ENCODE data around the gene SENP3.
A peak's percentile ranks its signal among the peaks of the same experiment; 100 is the strongest.
"Not testable (repeated sequence)": the region's sequence is repeated elsewhere in the genome, so short reads cannot be mapped to it uniquely, and the experiment has no call there.

Gene SENP3

GRCh38 chr17:7588553-7589203, 27.0 kb downstream of the SENP3 start:
- peaks cover 6% of the 10 kb centered on the region for H3K4me1 ChIP-seq
- H3K9me3 ChIP-seq = no peaks in the 10 kb centered on the region
- no peaks in the 10 kb centered on the region for H3K27me3 ChIP-seq (ENCODE audit: low read depth)
- H3K36me3 ChIP-seq (replicated peaks) = peaks cover 63% of the 10 kb centered on the region
- H3K4me3 ChIP-seq = no peak overlapping the region
- DNase-seq (ENCODE audit: low spot score in 2 of 2) = no peak
- in situ Hi-C loops (cut with MboI; ENCODE audit: low sequenced_read_pairs) = no loop called here

- Histone ChIP-seq H3K4me3 (no peak overlapping the region), H3K36me3 (replicated peaks) (peaks cover 70% of the 10 kb centered on the region), H3K9me3 (no peaks in the 10 kb centered on the region), H3K4me1 (peaks cover 6% of the 10 kb centered on the region), H3K27me3 (ENCODE audit: low read depth) (no peaks in the 10 kb centered on the region)
- DNase-seq (ENCODE audit: low spot score in 2 of 2) = no peak
- in situ Hi-C loops (cut with MboI; ENCODE audit: low sequenced_read_pairs) = no loop called here
Measured at GRCh38 chr17:7589204-7589868, 27.6 kb downstream of the SENP3 start.

DNA sequence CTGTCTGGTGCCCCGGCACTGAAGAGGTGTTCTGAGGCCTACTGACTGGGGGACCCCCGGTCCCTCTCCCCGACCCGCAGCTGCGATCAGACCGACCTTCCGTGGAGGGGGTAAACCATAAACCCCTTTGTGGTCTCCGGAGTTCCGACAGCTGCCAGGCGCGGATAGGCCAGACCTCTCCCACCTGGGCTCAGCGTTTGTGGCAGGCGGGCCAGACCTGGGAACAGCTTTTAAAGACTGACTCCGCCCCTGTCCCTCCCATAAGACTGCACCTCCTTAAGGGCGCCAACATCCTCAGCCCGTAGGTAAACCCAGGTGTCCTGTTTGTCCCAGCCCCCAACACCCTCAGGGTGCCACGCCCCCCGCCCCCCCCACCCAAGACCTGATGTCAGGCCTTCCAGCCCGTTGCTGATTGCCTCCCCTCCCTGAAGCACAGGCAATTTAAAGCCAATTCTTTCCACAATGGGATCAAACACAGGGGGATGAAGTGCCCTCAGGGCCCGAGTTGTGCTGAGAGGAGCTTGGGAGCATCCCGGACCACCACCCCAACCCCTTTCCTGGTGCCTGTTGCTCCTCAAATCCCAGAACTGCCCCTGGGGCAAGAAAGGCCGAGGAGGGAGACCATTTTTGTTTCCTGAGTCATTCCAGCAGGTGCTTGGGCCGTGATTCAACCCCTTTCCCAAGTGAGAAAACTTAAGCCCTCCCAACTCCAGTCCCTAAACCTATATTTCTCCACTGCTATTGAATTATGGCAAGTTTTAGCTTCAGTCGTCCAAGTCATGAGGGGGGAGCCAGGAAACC, 28.4 kb downstream of the SENP3 start, which contains the start of gene SOX15:
Gene SOX15, minus strand, starts transcription at position 204 of the 801 bp plus-strand sequence. CDS start 418 bp downstream, outside the sequence.
- no peaks in the 10 kb centered on the region for H3K4me1 ChIP-seq
- in situ Hi-C loops (cut with MboI; ENCODE audit: low sequenced_read_pairs) = no loop called here
- no peaks in the 10 kb centered on the region for H3K27me3 ChIP-seq (ENCODE audit: low read depth)
- no peak for DNase-seq (ENCODE audit: low spot score in 2 of 2)
- H3K4me3 ChIP-seq = no peak within 1 kb of the TSS
- H3K9me3 ChIP-seq = no peaks in the 10 kb centered on the region
- H3K36me3 ChIP-seq (replicated peaks) = peaks cover 77% of the 10 kb centered on the region

GRCh38 chr17:7590743-7591142, 29.0 kb downstream of the SENP3 start:
- peaks cover 84% of the 10 kb centered on the region for H3K36me3 ChIP-seq (replicated peaks)
- in situ Hi-C loops (cut with MboI; ENCODE audit: low sequenced_read_pairs) = no loop called here

DNA sequence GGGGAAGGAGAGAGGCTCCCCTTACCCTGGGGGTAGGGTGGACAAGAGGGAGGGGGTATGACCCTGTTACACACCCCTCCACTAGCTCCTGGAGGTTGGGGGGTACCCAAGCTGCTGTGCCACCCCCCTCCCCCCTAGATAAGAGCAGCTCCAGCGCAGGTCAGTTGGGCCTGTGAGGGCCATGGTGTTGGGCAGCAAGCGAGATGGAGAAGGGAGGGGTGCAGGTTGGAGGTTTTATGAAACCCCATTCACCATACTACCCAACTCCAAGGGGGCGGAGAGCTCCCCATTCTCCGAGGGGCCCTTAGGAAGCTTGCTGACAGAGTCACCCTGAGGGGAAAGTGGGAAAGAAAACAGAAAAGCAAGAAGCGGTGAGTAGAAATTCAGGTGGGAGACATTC, 29.9 kb downstream of the SENP3 start:
- peaks cover 90% of the 10 kb centered on the region for H3K36me3 ChIP-seq (replicated peaks)

More at GRCh38 chr17:7590743-7591142, 29.0 kb downstream of the SENP3 start:
- no peak overlapping the region for H3K4me3 ChIP-seq
- no peaks in the 10 kb centered on the region for H3K27me3 ChIP-seq (ENCODE audit: low read depth)
- H3K9me3 ChIP-seq = no peaks in the 10 kb centered on the region
- DNase-seq (ENCODE audit: low spot score in 2 of 2) = no peak
- H3K4me1 ChIP-seq = no peaks in the 10 kb centered on the region

GRCh38 chr17:7592422-7593021, 30.8 kb downstream of the SENP3 start:
- Histone ChIP-seq H3K9me3 (no peaks in the 10 kb centered on the region), H3K4me1 (no peaks in the 10 kb centered on the region), H3K27me3 (ENCODE audit: low read depth) (no peaks in the 10 kb centered on the region), H3K36me3 (replicated peaks) (peaks cover 92% of the 10 kb centered on the region), H3K4me3 (no peak overlapping the region)
- DNase-seq (ENCODE audit: low spot score in 2 of 2) = no peak
- in situ Hi-C loops (cut with MboI; ENCODE audit: low sequenced_read_pairs) = no loop called here

More for the DNA sequence above, 29.9 kb downstream of the SENP3 start:
- H3K9me3 ChIP-seq = no peaks in the 10 kb centered on the region
- in situ Hi-C loops (cut with MboI; ENCODE audit: low sequenced_read_pairs) = no loop called here
- no peak overlapping the region for H3K4me3 ChIP-seq
- H3K4me1 ChIP-seq = no peaks in the 10 kb centered on the region
- H3K27me3 ChIP-seq (ENCODE audit: low read depth) = no peaks in the 10 kb centered on the region
- no peak for DNase-seq (ENCODE audit: low spot score in 2 of 2)

DNA sequence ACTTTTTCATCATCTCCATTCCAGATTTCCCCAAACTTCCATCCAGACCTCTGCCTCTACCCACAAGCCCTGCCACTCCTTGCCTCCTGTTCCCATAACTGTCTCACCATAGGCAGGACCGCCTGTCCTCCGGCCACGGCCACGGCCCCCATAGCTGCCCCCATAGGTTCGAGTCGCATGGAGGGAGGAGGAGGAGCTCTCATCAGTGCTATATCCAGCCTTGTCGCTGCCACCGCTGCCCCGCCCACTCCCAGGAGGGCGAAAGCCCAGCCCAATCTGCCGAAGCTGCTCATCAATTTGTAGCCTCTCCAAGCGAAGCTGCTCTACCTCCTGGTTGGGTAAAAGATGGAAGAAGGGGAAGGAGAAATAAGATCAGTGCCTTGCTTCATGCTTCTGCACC, 31.6 kb downstream of the SENP3 start:
- in situ Hi-C loops (cut with MboI; ENCODE audit: low sequenced_read_pairs) = no loop called here
- Histone ChIP-seq H3K9me3 (no peaks in the 10 kb centered on the region), H3K4me1 (no peaks in the 10 kb centered on the region), H3K36me3 (replicated peaks) (peaks cover 92% of the 10 kb centered on the region), H3K4me3 (no peak overlapping the region), H3K27me3 (ENCODE audit: low read depth) (no peaks in the 10 kb centered on the region)
- DNase-seq (ENCODE audit: low spot score in 2 of 2) = no peak

GRCh38 chr17:7597561-7597960, 35.8 kb downstream of the SENP3 start:
- H3K27me3 ChIP-seq (ENCODE audit: low read depth); H3K4me3 ChIP-seq; H3K4me1 ChIP-seq; DNase-seq (ENCODE audit: low spot score in 2 of 2); H3K9me3 ChIP-seq; in situ Hi-C loops (cut with MboI; ENCODE audit: low sequenced_read_pairs): not testable (repeated sequence)
- H3K36me3 ChIP-seq (replicated peaks) = peaks cover 95% of the 10 kb centered on the region

GRCh38 chr17:7606280-7606679, 44.6 kb downstream of the SENP3 start:
- Histone ChIP-seq H3K4me1 (peaks cover 3% of the 10 kb centered on the region; the same call in 1 of the 2 replicates), H3K27me3 (ENCODE audit: low read depth) (no peaks in the 10 kb centered on the region), H3K4me3 (no peak overlapping the region), H3K9me3 (no peaks in the 10 kb centered on the region), H3K36me3 (replicated peaks) (peaks cover 49% of the 10 kb centered on the region)
- DNase-seq (ENCODE audit: low spot score in 2 of 2) = no peak
- in situ Hi-C loops (cut with MboI; ENCODE audit: low sequenced_read_pairs) = no loop called here

DNA sequence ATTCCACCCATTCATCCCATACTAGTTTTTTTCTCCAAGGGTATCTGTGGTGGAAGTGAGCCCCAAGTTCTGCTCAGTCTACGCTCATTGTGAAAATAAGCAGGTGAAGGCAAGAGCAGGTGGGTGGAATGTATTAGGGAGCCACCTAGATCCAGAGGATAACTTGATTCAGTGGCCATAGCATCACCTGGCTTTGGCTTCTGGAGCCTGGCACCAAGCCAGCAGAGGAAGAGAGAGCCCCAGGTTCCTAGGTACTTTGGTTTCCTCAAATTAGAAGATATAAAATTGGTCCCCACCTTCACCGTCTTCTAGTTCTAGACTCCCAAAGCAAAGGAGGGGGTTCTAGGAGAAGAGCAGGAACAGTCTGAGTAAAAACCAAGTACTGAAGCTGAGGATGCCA, 48.9 kb downstream of the SENP3 start:
- H3K36me3 ChIP-seq (replicated peaks) = peaks cover 16% of the 10 kb centered on the region
- DNase-seq (ENCODE audit: low spot score in 2 of 2) = no peak
- in situ Hi-C loops (cut with MboI; ENCODE audit: low sequenced_read_pairs) = no loop called here

DNA sequence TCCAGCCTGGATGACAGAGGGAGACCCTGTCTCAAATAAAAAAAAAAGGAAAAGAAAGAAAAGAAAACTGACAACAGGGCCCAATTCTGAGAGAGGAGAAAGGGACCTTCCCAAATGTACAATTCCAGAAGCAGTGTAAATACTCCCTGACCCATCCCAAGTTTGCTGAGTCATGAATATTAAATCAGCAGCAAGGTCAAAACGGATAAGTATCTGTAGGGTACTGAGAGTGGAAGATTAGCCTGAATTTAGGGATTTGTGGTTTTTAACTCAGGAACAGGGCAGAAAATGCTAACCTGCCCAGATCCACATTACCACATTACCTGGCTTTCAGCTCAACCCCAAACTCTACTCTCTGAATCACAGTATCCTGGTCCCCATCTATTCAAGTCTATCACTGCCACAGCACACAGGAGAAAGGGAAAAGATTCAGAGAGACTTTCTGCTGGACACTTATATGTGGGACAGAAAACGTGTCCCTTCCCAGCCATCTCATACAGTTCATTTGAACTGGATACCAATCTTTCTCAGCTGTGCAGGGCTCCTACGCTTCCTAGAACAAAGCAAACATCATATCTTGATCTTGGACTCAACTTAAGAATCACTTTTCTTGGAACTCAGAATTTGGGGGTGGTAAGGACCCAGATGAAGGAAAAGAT, 50.0 kb downstream of the SENP3 start:
- H3K36me3 ChIP-seq (replicated peaks) = peaks cover 10% of the 10 kb centered on the region
- in situ Hi-C loops (cut with MboI; ENCODE audit: low sequenced_read_pairs) = no loop called here
- no peak overlapping the region for H3K4me3 ChIP-seq
- no peak for DNase-seq (ENCODE audit: low spot score in 2 of 2)
- no peaks in the 10 kb centered on the region for H3K27me3 ChIP-seq (ENCODE audit: low read depth)
- no peaks in the 10 kb centered on the region for H3K9me3 ChIP-seq
- peaks cover 12% of the 10 kb centered on the region for H3K4me1 ChIP-seq

More for the DNA sequence above, 48.9 kb downstream of the SENP3 start:
- no peak overlapping the region for H3K4me3 ChIP-seq
- peaks cover 12% of the 10 kb centered on the region for H3K4me1 ChIP-seq
- H3K9me3 ChIP-seq = no peaks in the 10 kb centered on the region
- no peaks in the 10 kb centered on the region for H3K27me3 ChIP-seq (ENCODE audit: low read depth)

GRCh38 chr17:7612294-7612640, 50.5 kb downstream of the SENP3 start:
- in situ Hi-C loops (cut with MboI; ENCODE audit: low sequenced_read_pairs) = no loop called here
- H3K27me3 ChIP-seq (ENCODE audit: low read depth) = no peaks in the 10 kb centered on the region
- H3K9me3 ChIP-seq = no peaks in the 10 kb centered on the region
- H3K36me3 ChIP-seq (replicated peaks) = peaks cover 10% of the 10 kb centered on the region
- no peak for DNase-seq (ENCODE audit: low spot score in 2 of 2)
- no peak overlapping the region for H3K4me3 ChIP-seq
- H3K4me1 ChIP-seq = peaks cover 12% of the 10 kb centered on the region

GRCh38 chr17:7613769-7614424, 52.2 kb downstream of the SENP3 start:
- DNase-seq (ENCODE audit: low spot score in 2 of 2) = no peak
- Histone ChIP-seq H3K36me3 (replicated peaks) (peaks cover 10% of the 10 kb centered on the region), H3K27me3 (ENCODE audit: low read depth) (no peaks in the 10 kb centered on the region), H3K4me3 (peak overlapping the region; percentile 61), H3K9me3 (no peaks in the 10 kb centered on the region), H3K4me1 (peaks cover 12% of the 10 kb centered on the region)
- in situ Hi-C loops (cut with MboI; ENCODE audit: low sequenced_read_pairs) = no loop called here

All from HAP-1 (cell line).